Neuronal stem cell (in vitro differentiated cells): ENCODE results near the gene ZBTB7C.

ENCODE experiments used
- DNase-seq: peaks from one replicate; pipeline ENCODE4 v3.0.0-alpha.2; 2013; ENCODE audit warnings: low spot score
- H2AFZ ChIP-seq: one replicate; pipeline ENCODE4 v1.6.1; 2013; ENCODE audit warnings: mild to moderate bottlenecking, low read length, inconsistent platforms
- H2AK5ac ChIP-seq: 2 replicates; pipeline ENCODE4 v1.6.1; 2013; ENCODE audit warnings: low read depth, mild to moderate bottlenecking, inconsistent platforms, low read length, moderate library complexity, mixed read lengths
- H2BK120ac ChIP-seq: 2 replicates; pipeline ENCODE4 v1.6.1; 2013; ENCODE audit warnings: low read depth, mild to moderate bottlenecking, inconsistent platforms, low read length, moderate library complexity, mixed read lengths
- H2BK12ac ChIP-seq: one replicate; pipeline ENCODE4 v1.6.1; 2013; ENCODE audit warnings: low read length, inconsistent platforms
- H2BK15ac ChIP-seq: 2 replicates; pipeline ENCODE4 v1.6.1; 2013; ENCODE audit warnings: mild to moderate bottlenecking, low read length, inconsistent platforms, mixed read lengths
- H2BK5ac ChIP-seq: one replicate; pipeline ENCODE4 v1.6.1; 2013; ENCODE audit warnings: inconsistent platforms, mild to moderate bottlenecking, low read length, moderate library complexity
- H3K14ac ChIP-seq: one replicate; pipeline ENCODE4 v1.6.1; 2013; ENCODE audit warnings: low read length, inconsistent platforms
- H3K18ac ChIP-seq: 2 replicates; pipeline ENCODE4 v1.6.1; 2013; ENCODE audit warnings: low read length, inconsistent platforms
- H3K23ac ChIP-seq: 2 replicates; pipeline ENCODE4 v1.6.1; 2013; ENCODE audit warnings: low read depth, mild to moderate bottlenecking, mixed read lengths, low read length, inconsistent platforms; ENCODE audit not compliant: poor library complexity
- H3K27ac ChIP-seq: replicated peaks from 3 replicates; pipeline ENCODE4 v1.5.1; 2013; ENCODE audit warnings: low read length, inconsistent platforms
- H3K27me3 ChIP-seq, 3 experiments: 2 replicates each; pipeline ENCODE4 v1.6.1; 2013; ENCODE audit warnings: low read length in 3 of 3, mild to moderate bottlenecking in 2 of 3, inconsistent platforms in 1 of 3, low read depth in 1 of 3, mixed read lengths in 1 of 3, moderate library complexity in 1 of 3; ENCODE audit not compliant: control insufficient read depth in 3 of 3, insufficient read depth in 3 of 3
- H3K36me3 ChIP-seq, 2 donors: replicated peaks in 1 of 2; 2 replicates each; pipeline ENCODE4 v1.6.1; 2013; ENCODE audit warnings: low read length in 2 of 2; ENCODE audit not compliant: control insufficient read depth in 2 of 2, insufficient read depth in 2 of 2
- H3K4ac ChIP-seq: 2 replicates; pipeline ENCODE4 v1.6.1; 2013; ENCODE audit warnings: inconsistent platforms, mild to moderate bottlenecking, low read length, moderate library complexity
- H3K4me1 ChIP-seq, 2 donors: 1 replicate in 1 of 2; 2 replicates in 1 of 2; pipeline ENCODE4 v1.6.1; 2013; ENCODE audit warnings: low read length in 2 of 2, low read depth in 1 of 2; ENCODE audit not compliant: control insufficient read depth in 2 of 2, insufficient read depth in 1 of 2
- H3K4me2 ChIP-seq: one replicate; pipeline ENCODE4 v1.6.1; 2013; ENCODE audit warnings: mild to moderate bottlenecking, low read length, inconsistent platforms; ENCODE audit not compliant: insufficient read depth, poor library complexity, severe bottlenecking
- H3K4me3 ChIP-seq, 2 donors: 2 replicates each; pipeline ENCODE4 v1.5.1; 2013; ENCODE audit warnings: low read length in 2 of 2, mild to moderate bottlenecking in 2 of 2, inconsistent platforms in 1 of 2, moderate library complexity in 1 of 2
- H3K79me1 ChIP-seq: one replicate; pipeline ENCODE4 v1.6.1; 2013; ENCODE audit warnings: low read depth, mild to moderate bottlenecking, inconsistent platforms, low read length, moderate library complexity
- H3K9ac ChIP-seq: one replicate; pipeline ENCODE4 v1.6.1; 2013; ENCODE audit warnings: mild to moderate bottlenecking, low read depth, low read length, inconsistent platforms; ENCODE audit not compliant: poor library complexity
- H3K9me3 ChIP-seq, 2 donors: replicated peaks in 1 of 2; 2 replicates each; pipeline versions ENCODE3 to v1.6.1; 2013; ENCODE audit warnings: low read length in 2 of 2, mild to moderate bottlenecking in 2 of 2, inconsistent platforms in 1 of 2, low read depth in 1 of 2, mixed read lengths in 1 of 2, moderate library complexity in 1 of 2; ENCODE audit not compliant: control insufficient read depth in 2 of 2, insufficient read depth in 1 of 2
- H4K8ac ChIP-seq: one replicate; pipeline ENCODE4 v1.6.1; 2013; ENCODE audit warnings: low read depth, mild to moderate bottlenecking, inconsistent platforms, low read length, moderate library complexity
- H4K91ac ChIP-seq: one replicate; pipeline ENCODE4 v1.6.1; 2013; ENCODE audit warnings: low read length, low read depth, mild to moderate bottlenecking, inconsistent platforms; ENCODE audit not compliant: poor library complexity
- WGBS, 2 donors: extraction: QIAGEN DNeasy Blood & Tissue Kit; methylation state at CpG; one replicate each; pipeline ENCODE4 v1.1.7; 2013; ENCODE audit warnings: missing lambda C conversion rate in 2 of 2, mixed read lengths in 1 of 2; ENCODE audit not compliant: insufficient read length in 2 of 2, insufficient replicate concordance in 1 of 2; ENCODE audit errors: extremely low coverage in 2 of 2; 5-methylcytosine and 5-hydroxymethylcytosine counted together

The ZBTB7C gene

GRCh38 chr18:48222118-48222517, 187.1 kb downstream of the ZBTB7C start:
- no peak overlapping the region for H2BK120ac ChIP-seq
- WGBS, 2 donors, result no CpG with 5 or more reads among the region's 4 CpGs
- H3K18ac ChIP-seq, result no peak overlapping the region
- H3K4ac ChIP-seq, result no peak overlapping the region
- H3K27ac ChIP-seq, result no peak overlapping the region
- H2BK15ac ChIP-seq, result no peak overlapping the region
- H2AK5ac ChIP-seq, result no peak overlapping the region
- H4K8ac ChIP-seq, result no peak overlapping the region
- H4K91ac ChIP-seq, result no peak overlapping the region
- no peaks in the 10 kb centered on the region for H3K27me3 ChIP-seq
- no peak overlapping the region for H2BK5ac ChIP-seq
- H3K9me3 ChIP-seq, result no peaks in the 10 kb centered on the region
- H3K36me3 ChIP-seq, result no peaks in the 10 kb centered on the region
- no peak overlapping the region for H2BK12ac ChIP-seq
- peak overlapping the region; percentile 14 for H3K14ac ChIP-seq
- no peak overlapping the region for H3K4me2 ChIP-seq
- no peak overlapping the region for H3K4me3 ChIP-seq
- peaks cover 0 to 2% of the 10 kb centered on the region in 2 donors for H3K4me1 ChIP-seq
- no peaks in the 10 kb centered on the region for H3K79me1 ChIP-seq
- H3K23ac ChIP-seq, result no peak overlapping the region
- no peak overlapping the region for H2AFZ ChIP-seq
- no peak overlapping the region for H3K9ac ChIP-seq
- DNase-seq, result no peak

GRCh38 chr18:48219810-48220499, 189.2 kb downstream of the ZBTB7C start:
- no peak for DNase-seq
- H4K8ac ChIP-seq, result no peak overlapping the region
- H3K14ac ChIP-seq, result no peak overlapping the region
- no peak overlapping the region for H3K9ac ChIP-seq
- H2BK120ac ChIP-seq, result no peak overlapping the region
- no peak overlapping the region for H2BK15ac ChIP-seq
- peak overlapping the region; percentile 11 for H3K18ac ChIP-seq
- no peak overlapping the region for H4K91ac ChIP-seq
- no peaks in the 10 kb centered on the region for H3K79me1 ChIP-seq
- no peak overlapping the region for H2AK5ac ChIP-seq
- no peaks in the 10 kb centered on the region for H3K9me3 ChIP-seq
- WGBS, 2 donors, result no CpG with 5 or more reads among the region's 2 CpGs
- H3K27ac ChIP-seq, result no peak overlapping the region
- H3K4me1 ChIP-seq, result peaks cover 0 to 3% of the 10 kb centered on the region in 2 donors
- H2BK5ac ChIP-seq, result no peak overlapping the region
- H3K23ac ChIP-seq, result no peak overlapping the region
- H3K4ac ChIP-seq, result no peak overlapping the region
- no peak overlapping the region for H2AFZ ChIP-seq
- H2BK12ac ChIP-seq, result no peak overlapping the region
- H3K36me3 ChIP-seq, result no peaks in the 10 kb centered on the region
- no peaks in the 10 kb centered on the region for H3K27me3 ChIP-seq
- no peak overlapping the region for H3K4me2 ChIP-seq
- H3K4me3 ChIP-seq, result no peak overlapping the region

- Histone ChIP-seq H4K91ac (no peak overlapping the region), H3K4me1 (peaks cover 0 to 3% of the 10 kb centered on the region in 2 donors), H3K4me3 (no peak overlapping the region), H3K23ac (no peak overlapping the region), H3K9me3 (no peaks in the 10 kb centered on the region), H3K9ac (peak overlapping the region; percentile 5), H3K18ac (peak overlapping the region; percentile 68), H2AFZ (no peak overlapping the region), H3K14ac (no peak overlapping the region), H2BK5ac (no peak overlapping the region), H3K27me3 (no peaks in the 10 kb centered on the region), H2BK15ac (peak overlapping the region; percentile 30), H2BK12ac (no peak overlapping the region), H4K8ac (no peak overlapping the region), H2AK5ac (no peak overlapping the region), H3K79me1 (no peaks in the 10 kb centered on the region), H2BK120ac (no peak overlapping the region), H3K4ac (no peak overlapping the region), H3K4me2 (no peak overlapping the region), H3K27ac (no peak overlapping the region), H3K36me3 (no peaks in the 10 kb centered on the region)
- no CpG with 5 or more reads among the region's 6 CpGs for WGBS, 2 donors
- no peak for DNase-seq
These were observed 190.0 kb downstream of the ZBTB7C start for GRCh38 chr18:48219037-48219809.

- Histone ChIP-seq H3K4me1 (peaks cover 0 to 3% of the 10 kb centered on the region in 2 donors), H3K9me3 (peaks cover 0 to 5% of the 10 kb centered on the region in 2 donors), H4K91ac (no peak overlapping the region), H4K8ac (no peak overlapping the region), H2AK5ac (peak overlapping the region; percentile 21), H3K18ac (peak overlapping the region; percentile 80), H3K4me2 (no peak overlapping the region), H2BK12ac (no peak overlapping the region), H2AFZ (no peak overlapping the region), H3K36me3 (no peaks in the 10 kb centered on the region), H2BK5ac (no peak overlapping the region), H3K14ac (no peak overlapping the region), H3K79me1 (no peaks in the 10 kb centered on the region), H3K4ac (no peak overlapping the region), H3K23ac (no peak overlapping the region), H3K9ac (no peak overlapping the region), H2BK15ac (peak overlapping the region; percentile 30), H3K27ac (no peak overlapping the region), H3K4me3 (no peak overlapping the region), H2BK120ac (no peak overlapping the region), H3K27me3 (no peaks in the 10 kb centered on the region)
- no CpG with 5 or more reads among the region's 7 CpGs for WGBS, 2 donors
- no peak for DNase-seq
These were observed 190.7 kb downstream of the ZBTB7C start for GRCh38 chr18:48218285-48219022.
